Skeletal muscle cell (primary cell): ENCODE measurements around the gene IBA57.
"Not testable (repeated sequence)": the region's sequence is repeated elsewhere in the genome, so short reads cannot be mapped to it uniquely, and the experiment has no call there.

Source experiments
- DNase-seq: peaks from one replicate; pipeline ENCODE4 v3.0.0-alpha.2; 2010; ENCODE audit warnings: low read depth
- H3K4me3 ChIP-seq: 2 replicates; pipeline ENCODE4 v1.5.1; 2011; ENCODE audit warnings: low read depth, mild to moderate bottlenecking, control low read depth, low read length, moderate library complexity

IBA57 gene

GRCh38 chr1:228180271-228180958 is 14.8 kb downstream of the IBA57 start:
- no peak for DNase-seq
- no peak overlapping the region for H3K4me3 ChIP-seq

- no peak for DNase-seq
- no peak overlapping the region for H3K4me3 ChIP-seq
Measured at GRCh38 chr1:228180959-228181644, 15.5 kb downstream of the IBA57 start.

- DNase-seq, result no peak
- no peak overlapping the region for H3K4me3 ChIP-seq
Measured at GRCh38 chr1:228181645-228182034, 16.0 kb downstream of the IBA57 start.

DNA sequence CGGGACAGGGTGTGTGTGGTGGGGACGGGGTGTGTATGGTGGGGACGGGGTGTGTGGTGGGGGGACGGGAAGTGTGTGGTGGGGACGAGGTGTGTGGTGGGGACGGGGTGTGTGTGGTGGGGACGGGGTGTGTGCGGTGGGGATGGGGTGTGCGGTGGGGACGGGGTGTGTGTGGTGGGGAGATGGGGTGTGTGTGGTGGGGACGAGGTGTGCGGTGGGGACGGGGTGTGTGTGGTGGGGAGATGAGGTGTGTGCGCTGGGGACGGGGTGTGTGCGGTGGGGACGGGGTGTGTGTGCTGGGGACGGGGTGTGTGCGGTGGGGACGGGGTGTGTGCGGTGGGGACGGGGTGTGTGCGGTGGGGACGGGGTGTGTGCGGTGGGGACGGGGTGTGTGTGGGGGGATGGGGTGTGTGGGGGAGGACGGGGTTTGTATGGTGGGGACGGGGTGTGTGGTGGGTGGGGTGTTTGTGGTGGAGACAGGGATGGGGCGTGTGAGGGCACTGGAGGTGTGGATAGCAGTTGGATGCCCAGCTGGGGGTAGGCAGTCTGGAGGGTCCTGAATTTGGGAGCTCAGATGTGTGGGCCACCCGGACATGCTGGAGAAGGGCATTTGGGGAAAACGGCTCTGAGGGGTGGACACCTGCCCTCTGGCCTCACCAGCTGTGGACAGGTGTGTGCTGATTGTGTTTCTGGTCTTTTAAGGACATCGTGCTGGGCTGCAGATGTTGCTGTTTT is 16.9 kb downstream of the IBA57 start:
- no peak for DNase-seq
- no peak overlapping the region for H3K4me3 ChIP-seq

GRCh38 chr1:228184152-228184551 is 18.5 kb downstream of the IBA57 start:
- H3K4me3 ChIP-seq, result no peak overlapping the region
- DNase-seq, result no peak

- DNase-seq, result no peak
- H3K4me3 ChIP-seq, result no peak overlapping the region
Measured at GRCh38 chr1:228185641-228185965, 20.0 kb downstream of the IBA57 start.

DNA sequence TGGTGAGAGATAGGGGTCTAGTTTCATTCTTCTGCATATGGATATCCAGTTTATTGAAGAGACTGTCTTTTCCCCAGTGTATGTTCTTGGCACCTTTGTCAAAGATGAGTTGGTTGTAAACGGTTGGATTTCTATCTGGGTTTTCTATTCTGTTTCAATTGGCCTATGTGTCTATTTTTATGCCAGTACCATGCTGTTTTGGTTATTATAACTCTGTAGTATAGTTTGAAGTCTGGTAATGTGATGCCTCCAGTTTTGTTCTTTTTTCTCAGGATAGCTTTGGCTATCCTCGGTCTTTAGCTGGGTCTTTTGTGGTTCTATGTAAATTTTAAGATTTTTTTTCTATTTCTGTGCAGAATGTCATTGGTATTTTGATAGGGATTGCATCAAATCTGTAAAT is 22.6 kb downstream of the IBA57 start:
- DNase-seq, H3K4me3 ChIP-seq: not testable (repeated sequence)

GRCh38 chr1:228190182-228190581 is 24.6 kb downstream of the IBA57 start:
- DNase-seq, result no peak
- no peak overlapping the region for H3K4me3 ChIP-seq

- H3K4me3 ChIP-seq, result no peak overlapping the region
- DNase-seq, result no peak
Measured at GRCh38 chr1:228190778-228191177, 25.2 kb downstream of the IBA57 start.

- H3K4me3 ChIP-seq, result no peak overlapping the region
- DNase-seq, result no peak
Measured at GRCh38 chr1:228194436-228194835, 28.8 kb downstream of the IBA57 start.

DNA sequence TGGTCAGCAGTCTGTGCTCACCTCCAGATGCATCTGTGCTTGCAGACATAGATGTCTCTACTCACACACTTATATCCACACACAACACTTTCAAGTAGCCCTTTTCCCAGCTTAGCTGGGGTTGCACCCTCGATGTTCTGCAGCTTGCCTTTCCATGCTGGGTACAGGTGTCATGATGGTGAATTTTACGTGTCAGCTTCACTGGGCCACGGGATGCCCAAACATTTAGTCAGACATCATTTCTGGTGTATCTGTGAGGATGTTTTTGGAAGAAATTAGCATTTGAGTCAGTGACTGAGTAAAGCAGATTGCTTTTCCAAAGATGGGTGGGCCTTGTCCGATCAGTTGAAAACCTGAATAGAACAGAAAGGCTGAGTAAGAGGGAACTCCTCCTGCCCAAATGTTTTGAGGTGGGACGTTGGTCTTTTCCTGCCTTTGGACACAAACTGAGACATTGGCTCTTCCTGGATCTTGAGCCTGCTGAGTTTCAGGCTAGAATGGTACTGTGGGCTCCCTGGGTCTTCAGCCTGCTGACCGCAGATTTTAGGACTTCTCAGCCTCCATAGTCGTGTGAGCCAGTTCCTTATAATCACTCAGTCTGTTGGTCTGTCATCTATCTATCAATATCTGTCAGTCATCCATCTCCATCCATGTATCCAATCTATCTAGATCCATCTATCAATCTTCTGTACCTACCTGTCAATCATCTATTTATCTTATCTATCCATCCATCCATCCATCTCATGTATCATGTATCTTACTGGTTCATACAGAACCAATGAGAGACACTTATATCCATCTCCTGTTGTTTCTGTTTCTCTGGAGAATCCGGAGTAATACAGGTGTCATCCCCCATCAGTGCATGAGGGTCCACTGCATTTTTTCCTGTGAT is 29.6 kb downstream of the IBA57 start:
- H3K4me3 ChIP-seq, result no peak overlapping the region
- DNase-seq, result no peak

- H3K4me3 ChIP-seq, result no peak overlapping the region
- no peak for DNase-seq
Measured at GRCh38 chr1:228197555-228198147, 32.0 kb downstream of the IBA57 start.

DNA sequence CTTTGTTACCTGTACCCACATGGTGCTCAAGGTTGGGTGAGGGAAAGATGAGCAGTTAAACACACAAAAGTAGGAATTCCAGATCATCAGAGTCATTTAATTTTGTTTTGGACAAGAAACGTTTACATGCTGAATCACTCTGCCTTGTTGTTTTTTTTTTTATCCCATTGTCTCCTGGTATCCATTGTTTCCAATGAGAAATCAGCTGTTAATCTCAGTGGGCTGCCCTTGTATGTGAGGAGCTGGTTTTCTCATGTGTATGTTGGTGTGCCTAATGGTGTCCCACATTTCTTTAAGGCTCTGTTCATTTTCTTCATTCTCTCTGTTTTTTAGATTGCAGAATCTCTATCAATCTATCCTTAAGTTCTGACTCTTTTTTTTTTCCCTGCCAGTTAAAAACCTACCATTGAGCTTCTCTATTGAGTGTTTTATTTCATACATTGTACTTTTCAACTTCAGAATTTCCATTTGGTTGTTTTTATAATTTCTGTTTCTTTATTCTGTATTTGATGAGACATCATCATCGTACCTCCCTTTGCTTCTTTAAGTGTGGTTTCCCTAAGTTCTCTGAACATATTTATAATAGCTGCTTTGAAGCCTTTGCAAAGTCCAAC is 33.5 kb downstream of the IBA57 start:
- DNase-seq, result no peak
- H3K4me3 ChIP-seq, result no peak overlapping the region

DNA sequence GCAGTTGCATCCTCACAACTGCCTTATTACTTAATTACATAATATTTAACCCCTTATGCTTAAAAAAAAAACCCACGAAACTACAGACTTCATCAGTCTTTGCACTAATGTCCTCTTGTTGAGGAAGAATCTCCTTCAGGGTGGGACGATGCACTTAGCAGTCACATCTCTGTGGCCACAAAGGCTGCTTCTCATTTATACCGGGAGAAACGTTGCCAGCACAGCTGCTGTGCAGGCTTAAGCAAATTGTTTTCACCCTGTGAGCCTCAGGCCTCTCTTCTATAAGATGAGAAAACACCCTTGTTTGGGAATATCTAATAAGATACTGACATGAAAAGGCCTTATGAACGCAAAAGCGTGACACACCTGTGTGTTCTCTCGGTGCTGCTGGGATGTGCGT is 39.4 kb downstream of the IBA57 start:
- H3K4me3 ChIP-seq, result no peak overlapping the region
- no peak for DNase-seq

DNA sequence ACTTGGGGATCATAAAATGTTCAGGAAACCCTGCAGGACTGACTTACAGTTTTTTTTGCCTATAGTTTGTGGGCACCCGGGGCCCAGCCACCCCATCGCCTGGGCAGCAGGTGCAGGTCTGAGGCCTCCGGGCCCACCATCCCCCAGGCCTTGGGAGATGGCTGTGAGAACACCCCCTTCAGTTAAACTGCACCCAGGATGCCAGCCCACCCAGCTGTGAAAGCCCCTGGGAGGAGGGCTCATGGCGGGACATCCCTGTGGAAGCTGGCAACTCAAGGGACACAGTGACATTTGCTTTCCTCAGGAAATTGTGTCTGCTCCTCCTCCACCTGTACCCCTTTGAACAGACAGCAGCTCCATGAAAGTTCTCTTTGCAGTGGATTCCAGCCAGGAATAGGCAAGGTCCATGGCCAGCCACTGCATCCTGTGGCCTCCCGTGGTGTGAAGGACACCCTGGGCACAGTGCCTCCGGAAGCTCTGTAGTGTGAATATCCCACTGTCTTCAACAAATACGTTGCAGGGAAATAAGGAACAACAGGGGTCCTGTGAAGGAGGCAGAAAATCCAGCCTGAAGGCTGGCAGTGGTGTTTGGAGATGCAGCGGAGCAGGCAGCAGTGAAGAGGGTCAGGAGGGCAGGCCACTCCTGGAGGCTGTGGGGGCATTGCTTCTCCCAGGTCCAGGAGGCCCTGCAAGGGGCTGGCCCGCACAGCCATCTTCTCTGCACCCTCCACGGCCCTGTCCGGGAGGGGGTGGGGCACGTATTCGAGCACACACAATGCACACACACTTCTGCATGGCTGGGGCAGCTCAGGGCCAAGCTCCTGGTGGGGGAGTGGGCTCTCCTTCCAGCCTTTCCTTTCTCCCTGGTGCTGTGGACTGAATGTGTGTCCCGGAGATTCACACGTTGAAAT is 40.2 kb downstream of the IBA57 start:
- no peak overlapping the region for H3K4me3 ChIP-seq
- DNase-seq, result no peak

GRCh38 chr1:228206582-228207351 is 41.2 kb downstream of the IBA57 start:
- no peak for DNase-seq
- H3K4me3 ChIP-seq, result no peak overlapping the region

DNA sequence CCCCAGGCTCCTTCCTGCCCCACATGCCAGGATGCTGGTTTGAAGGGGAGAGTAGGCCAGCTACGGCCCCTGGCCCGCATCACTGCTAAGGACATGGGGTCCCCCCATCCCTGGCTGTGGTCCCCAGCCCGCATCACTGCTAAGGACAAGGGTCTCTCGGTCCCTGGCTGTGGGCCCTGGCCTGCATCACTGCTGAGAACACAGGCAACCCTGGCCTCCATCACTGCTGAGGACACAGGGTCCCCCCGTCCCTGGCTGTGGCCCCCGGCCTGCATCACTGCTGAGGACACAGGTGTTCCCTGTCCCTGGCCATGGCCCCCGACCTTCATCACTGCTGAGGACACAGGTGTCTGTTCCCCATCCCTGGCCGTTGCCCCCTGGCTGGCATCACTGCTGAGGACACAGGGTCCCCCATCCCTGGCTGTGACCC is 41.8 kb downstream of the IBA57 start:
- H3K4me3 ChIP-seq, result no peak overlapping the region
- DNase-seq, result no peak
